BE2C (cell line): ENCODE results near the gene DOCK2.

ENCODE experiments used
- DNase-seq: peaks from one replicate; pipeline ENCODE4 v3.0.0-alpha.2; 2020
- H3K27me3 ChIP-seq: fragments of 250-450 bp; sonication (Bioruptor Pico); 2 replicates; pipeline ENCODE4 v1.5.1; 2020; ENCODE audit warnings: mild to moderate bottlenecking
- H3K36me3 ChIP-seq: fragments of 250-450 bp; sonication (Bioruptor Pico); 2 replicates; pipeline ENCODE4 v1.5.1; 2020; ENCODE audit warnings: mild to moderate bottlenecking
- H3K4me1 ChIP-seq: fragments of 250-450 bp; sonication (Bioruptor Pico); 2 replicates; pipeline ENCODE4 v1.5.1; 2020
- H3K4me3 ChIP-seq: 2 replicates; pipeline ENCODE4 v1.5.1; 2011; ENCODE audit warnings: low read depth, low read length
- H3K9me3 ChIP-seq: fragments of 250-450 bp; sonication (Bioruptor Pico); 2 replicates; pipeline ENCODE4 v1.5.1; 2020
- CTCF ChIP-seq: IDR thresholded peaks from 2 replicates; pipeline ENCODE4 v1.5.1; 2012; ENCODE audit warnings: mild to moderate bottlenecking, low read depth, low read length

DOCK2 gene

GRCh38 chr5:170049713-170050112 lies 412.6 kb downstream of the DOCK2 start:
- H3K27me3 ChIP-seq, result no peaks in the 10 kb centered on the region
- H3K4me1 ChIP-seq, result no peaks in the 10 kb centered on the region
- TF ChIP-seq CTCF, result no peak
- no peaks in the 10 kb centered on the region for H3K9me3 ChIP-seq
- no peaks in the 10 kb centered on the region for H3K36me3 ChIP-seq
- no peak for DNase-seq
- no peak overlapping the region for H3K4me3 ChIP-seq

- Histone ChIP-seq H3K36me3 (no peaks in the 10 kb centered on the region), H3K4me1 (no peaks in the 10 kb centered on the region), H3K9me3 (no peaks in the 10 kb centered on the region), H3K27me3 (no peaks in the 10 kb centered on the region), H3K4me3 (no peak overlapping the region)
- no peak for TF ChIP-seq CTCF
- no peak for DNase-seq
These were observed 416.8 kb downstream of the DOCK2 start for GRCh38 chr5:170053896-170054295.

GRCh38 chr5:170055606-170056005 lies 418.5 kb downstream of the DOCK2 start:
- no peaks in the 10 kb centered on the region for H3K27me3 ChIP-seq
- DNase-seq, result no peak
- no peak for TF ChIP-seq CTCF
- H3K9me3 ChIP-seq, result no peaks in the 10 kb centered on the region
- no peaks in the 10 kb centered on the region for H3K36me3 ChIP-seq
- no peaks in the 10 kb centered on the region for H3K4me1 ChIP-seq
- H3K4me3 ChIP-seq, result no peak overlapping the region

- no peaks in the 10 kb centered on the region for H3K27me3 ChIP-seq
- no peak for DNase-seq
- no peaks in the 10 kb centered on the region for H3K9me3 ChIP-seq
- no peaks in the 10 kb centered on the region for H3K4me1 ChIP-seq
- no peak for TF ChIP-seq CTCF
- no peak overlapping the region for H3K4me3 ChIP-seq
- H3K36me3 ChIP-seq, result no peaks in the 10 kb centered on the region
These were observed 419.6 kb downstream of the DOCK2 start for GRCh38 chr5:170056561-170057267.

- Histone ChIP-seq H3K4me1 (no peaks in the 10 kb centered on the region), H3K4me3 (no peak overlapping the region), H3K9me3 (no peaks in the 10 kb centered on the region), H3K36me3 (no peaks in the 10 kb centered on the region), H3K27me3 (no peaks in the 10 kb centered on the region)
- TF ChIP-seq CTCF, result no peak
- DNase-seq, result no peak
These were observed 420.2 kb downstream of the DOCK2 start for GRCh38 chr5:170057311-170057710.

- no peak for DNase-seq
- Histone ChIP-seq H3K4me1 (no peaks in the 10 kb centered on the region), H3K36me3 (no peaks in the 10 kb centered on the region), H3K9me3 (no peaks in the 10 kb centered on the region), H3K27me3 (no peaks in the 10 kb centered on the region), H3K4me3 (no peak overlapping the region)
- TF ChIP-seq CTCF, result no peak
These were observed 422.1 kb downstream of the DOCK2 start for GRCh38 chr5:170059221-170059620.
